Body of pancreas (tissue), 4 donors: ENCODE results near the gene TFB1M. TPM values are rescaled to one million over a fixed set of nuclear protein-coding genes. Genes with fewer than 3 reads are reported as not detected.
"Not testable (repeated sequence)": the region's sequence is repeated elsewhere in the genome, so short reads cannot be mapped to it uniquely, and the experiment has no call there.

Source experiments
- ATAC-seq: fragments of 150-250 bp; one replicate; pipeline ENCODE4 v1.9.1; 2016
- DNase-seq, 4 donors: peaks; one replicate each; pipeline ENCODE4 v3.0.0-alpha.2; 2019
- H3K27ac ChIP-seq, 4 donors: fragments of 200-600 bp; sonication (generic); 1 replicate in 3 of 4; 2 replicates in 1 of 4; pipeline versions ENCODE4 v1.5.1 to v1.6.1; 2016 to 2019; ENCODE audit warnings: mild to moderate bottlenecking in 1 of 4, mixed read lengths in 1 of 4, moderate library complexity in 1 of 4
- H3K27me3 ChIP-seq, 2 donors: fragments of 200-600 bp; sonication (generic); one replicate each; pipeline ENCODE4 v1.6.0; 2016; ENCODE audit warnings: mild to moderate bottlenecking in 1 of 2
- H3K36me3 ChIP-seq, 2 donors: fragments of 200-600 bp; sonication (generic); replicated peaks in 1 of 2; 2 replicates each; pipeline ENCODE4 v1.5.1; 2016; ENCODE audit warnings: low read depth in 2 of 2; ENCODE audit not compliant: insufficient read depth in 1 of 2
- H3K4me1 ChIP-seq: fragments of 200-600 bp; sonication (generic); one replicate; pipeline ENCODE4 v1.6.0; 2016
- H3K4me3 ChIP-seq, 2 donors: fragments of 200-600 bp; sonication (generic); 1 replicate in 1 of 2; 2 replicates in 1 of 2; pipeline ENCODE4 v1.5.1; 2016 to 2019
- H3K9me3 ChIP-seq, 3 donors: fragments of 200-600 bp; sonication (generic); 1 replicate in 2 of 3; 2 replicates in 1 of 3; pipeline ENCODE4 v1.5.1; 2016
- CTCF ChIP-seq, 7 experiments: fragments of 450-650 bp in 4 of 7; fragments of 200-600 bp in 3 of 7; sonication (generic) in 3 of 7; IDR thresholded peaks; one replicate each; pipeline ENCODE4 v1.5.1; 2016 to 2019; ENCODE audit warnings: antibody characterized with exemption in 7 of 7
- POLR2A ChIP-seq, 3 donors: fragments of 450-650 bp; IDR thresholded peaks; one replicate each; pipeline ENCODE4 v1.6.1; 2016; ENCODE audit warnings: antibody characterized with exemption in 3 of 3, mild to moderate bottlenecking in 2 of 3
- WGBS, 2 donors: methylation state at CpG; one replicate each; pipeline ENCODE4 v1.1.5; 2017; 5-methylcytosine and 5-hydroxymethylcytosine counted together
- intact Hi-C: fragments of 100-400 bp; cut with DNase I; formaldehyde crosslinking; loops from one replicate; pipeline ENCODE4 v1.15.1; 2023
- total RNA-seq, 2 donors: library from RNA; depleted of rRNA; stranded (reverse); fragments of >200 nt; gene quantifications; one replicate each; pipeline ENCODE4 v1.1.0, GENCODE V29; 2016

Gene TFB1M
- total RNA-seq, 2 donors from 2014 or later = 8.8 to 9.9 TPM

GRCh38 chr6:155232848-155233247, 81.4 kb downstream of the TFB1M start:
- TF ChIP-seq CTCF (IDR thresholded peaks at IDR 0.05) (no peak), POLR2A (IDR thresholded peaks at IDR 0.05) (no peak)
- Histone ChIP-seq H3K4me3 (no peak overlapping the region), H3K4me1 (peaks cover 10% of the 10 kb centered on the region), H3K27ac (no peak overlapping the region), H3K27me3 (no peaks in the 10 kb centered on the region), H3K9me3 (no peaks in the 10 kb centered on the region), H3K36me3 (no peaks in the 10 kb centered on the region)
- intact Hi-C loops = no loop called here
- DNase-seq (no peak), ATAC-seq (no peak)
- WGBS, 2 donors = 76% methylated on average over 6 of the region's 6 CpGs

DNA sequence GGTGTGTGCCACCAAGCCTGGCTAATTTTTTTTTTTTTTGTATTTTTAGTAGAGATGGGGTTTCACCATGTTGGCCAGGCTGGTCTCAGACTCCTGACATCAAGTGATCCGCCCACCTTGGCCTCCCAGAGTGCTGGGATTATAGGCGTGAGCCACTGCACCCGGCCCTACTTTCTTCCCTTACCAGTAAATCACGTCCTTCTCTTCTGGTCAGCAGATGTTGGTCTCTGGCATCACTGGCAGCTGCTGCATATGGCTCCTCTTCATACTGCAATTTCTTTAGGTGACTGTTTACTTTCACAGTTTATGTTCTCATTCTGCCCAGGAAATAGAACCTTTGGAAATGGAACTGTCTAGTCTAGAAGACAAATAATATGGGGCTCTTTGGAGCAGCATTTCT, 83.3 kb downstream of the TFB1M start:
- H3K4me3 ChIP-seq, H3K9me3 ChIP-seq, H3K27me3 ChIP-seq, intact Hi-C loops, H3K36me3 ChIP-seq, DNase-seq, ATAC-seq, H3K27ac ChIP-seq: not testable (repeated sequence)
- 89 to 92% methylated on average over 4 of the region's 4 CpGs for WGBS, 2 donors
- H3K4me1 ChIP-seq = peaks cover 10% of the 10 kb centered on the region

GRCh38 chr6:155228546-155229166, 85.6 kb downstream of the TFB1M start:
- ATAC-seq (no peak), DNase-seq (no peak)
- Histone ChIP-seq H3K9me3 (no peaks in the 10 kb centered on the region), H3K27ac (no peak overlapping the region), H3K4me1 (no peaks in the 10 kb centered on the region), H3K4me3 (no peak overlapping the region), H3K27me3 (no peaks in the 10 kb centered on the region), H3K36me3 (no peaks in the 10 kb centered on the region)
- intact Hi-C loops = no loop called here
- WGBS, 2 donors = 69 to 71% methylated on average over 13 of the region's 13 CpGs
- no peak for TF ChIP-seq CTCF (IDR thresholded peaks at IDR 0.05)

DNA sequence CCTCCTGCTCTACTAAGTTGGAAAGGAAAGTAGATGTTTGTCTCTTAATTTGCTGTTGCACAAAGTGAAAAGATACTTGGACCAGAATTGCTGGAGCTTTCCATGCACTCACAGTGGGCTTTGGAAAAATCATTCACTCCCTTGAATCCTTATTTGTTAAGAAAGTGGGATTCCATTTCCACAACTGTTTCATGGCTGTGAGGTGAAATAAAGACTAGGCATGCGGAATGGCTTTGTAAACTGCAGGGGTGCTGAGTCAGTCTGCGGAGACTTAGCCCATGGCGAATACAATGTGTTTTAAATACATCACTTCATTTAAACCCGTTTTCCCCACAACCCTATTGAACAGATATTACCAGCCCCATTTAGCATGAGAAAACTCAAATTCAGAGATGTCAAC, 87.2 kb downstream of the TFB1M start:
- no peak overlapping the region for H3K27ac ChIP-seq
- WGBS, 2 donors = 78 to 84% methylated on average over 4 of the region's 4 CpGs
- no peak for ATAC-seq
- H3K27me3 ChIP-seq = no peaks in the 10 kb centered on the region
- H3K4me1 ChIP-seq = no peaks in the 10 kb centered on the region
- TF ChIP-seq POLR2A (IDR thresholded peaks at IDR 0.05) (no peak), CTCF (IDR thresholded peaks at IDR 0.05) (no peak)
- H3K36me3 ChIP-seq = no peaks in the 10 kb centered on the region
- H3K9me3 ChIP-seq = no peaks in the 10 kb centered on the region
- intact Hi-C loops = no loop called here
- no peak for DNase-seq
- H3K4me3 ChIP-seq = no peak overlapping the region

GRCh38 chr6:155224618-155225017, 89.7 kb downstream of the TFB1M start:
- H3K9me3 ChIP-seq = no peaks in the 10 kb centered on the region
- 74 to 81% methylated on average over 7 of the region's 7 CpGs for WGBS, 2 donors
- no peak overlapping the region for H3K27ac ChIP-seq
- intact Hi-C loops = no loop called here
- no peaks in the 10 kb centered on the region for H3K4me1 ChIP-seq
- H3K27me3 ChIP-seq = no peaks in the 10 kb centered on the region
- TF ChIP-seq POLR2A (IDR thresholded peaks at IDR 0.05) (no peak), CTCF (IDR thresholded peaks at IDR 0.05) (no peak)
- H3K36me3 ChIP-seq = no peaks in the 10 kb centered on the region
- H3K4me3 ChIP-seq = no peak overlapping the region
- ATAC-seq = no peak
- no peak for DNase-seq
